Measurements from ENCODE around the gene RHOF. TPM values are rescaled to one million over a fixed set of nuclear protein-coding genes. Genes with fewer than 3 reads are reported as not detected.
"Not testable (repeated sequence)": the region's sequence is repeated elsewhere in the genome, so short reads cannot be mapped to it uniquely, and the experiment has no call there.

RHOF gene
- total RNA-seq, 2 experiments from 2014 or later: 144 to 157 TPM

GRCh38 chr12:121749267-121749666 lies 44.2 kb downstream of the RHOF start:
- no peak for DNase-seq
- Mint-ChIP-seq H3K4me3 (no peak overlapping the region), H3K36me3 (peaks cover 14% of the 10 kb centered on the region), H3K4me1 (peaks cover 2% of the 10 kb centered on the region), H3K9me3 (no peaks in the 10 kb centered on the region), H3K27ac (no peak overlapping the region), H3K27me3 (no peaks in the 10 kb centered on the region)
- POLR2A ChIA-PET: interaction anchor here (0.7 to 0.9 kb wide), 2 partner anchors 10 to 37 kb away, joined by 3 read pairs; partner anchors contain the start of gene TMEM120B
- ATAC-seq (ENCODE audit: low read depth): no peak

- H3K4me3 Mint-ChIP-seq: no peak overlapping the region
- peaks cover 2% of the 10 kb centered on the region for H3K4me1 Mint-ChIP-seq
- DNase-seq (no peak), ATAC-seq (ENCODE audit: low read depth) (no peak)
- POLR2A ChIA-PET: interaction anchor here (0.9 kb wide), 1 partner anchor 36 kb away, joined by 3 read pairs; the partner anchor contains the start of gene TMEM120B
- H3K36me3 Mint-ChIP-seq: peaks cover 14% of the 10 kb centered on the region
- no peaks in the 10 kb centered on the region for H3K9me3 Mint-ChIP-seq
- H3K27me3 Mint-ChIP-seq: no peaks in the 10 kb centered on the region
- H3K27ac Mint-ChIP-seq: no peak overlapping the region
These were observed 44.8 kb downstream of the RHOF start for GRCh38 chr12:121748571-121749265.

- H3K36me3 Mint-ChIP-seq: peaks cover 13% of the 10 kb centered on the region
- DNase-seq (no peak), ATAC-seq (ENCODE audit: low read depth) (no peak)
- no peaks in the 10 kb centered on the region for H3K9me3 Mint-ChIP-seq
- POLR2A ChIA-PET: no interaction called here
- no peaks in the 10 kb centered on the region for H3K27me3 Mint-ChIP-seq
- no peak overlapping the region for H3K4me3 Mint-ChIP-seq
- peaks cover 2% of the 10 kb centered on the region for H3K4me1 Mint-ChIP-seq
- no peak overlapping the region for H3K27ac Mint-ChIP-seq
These were observed 45.3 kb downstream of the RHOF start for GRCh38 chr12:121748218-121748570.

- POLR2A ChIA-PET; H3K4me3 Mint-ChIP-seq; H3K4me1 Mint-ChIP-seq; H3K27me3 Mint-ChIP-seq; H3K9me3 Mint-ChIP-seq; ATAC-seq (ENCODE audit: low read depth); H3K27ac Mint-ChIP-seq; H3K36me3 Mint-ChIP-seq; DNase-seq: not testable (repeated sequence)
These were observed 47.9 kb downstream of the RHOF start for GRCh38 chr12:121745545-121745944.

- H3K36me3 Mint-ChIP-seq: no peaks in the 10 kb centered on the region
- H3K4me1 Mint-ChIP-seq: no peaks in the 10 kb centered on the region
- H3K9me3 Mint-ChIP-seq: no peaks in the 10 kb centered on the region
- no peaks in the 10 kb centered on the region for H3K27me3 Mint-ChIP-seq
- ATAC-seq (ENCODE audit: low read depth): no peak
- POLR2A ChIA-PET: no interaction called here
- no peak overlapping the region for H3K4me3 Mint-ChIP-seq
- H3K27ac Mint-ChIP-seq: no peak overlapping the region
- DNase-seq: no peak
These were observed 51.7 kb downstream of the RHOF start for GRCh38 chr12:121741743-121742142.

GRCh38 chr12:121740847-121741246 lies 52.6 kb downstream of the RHOF start:
- Mint-ChIP-seq H3K36me3 (no peaks in the 10 kb centered on the region), H3K4me3 (no peak overlapping the region), H3K9me3 (no peaks in the 10 kb centered on the region), H3K27me3 (no peaks in the 10 kb centered on the region), H3K27ac (no peak overlapping the region), H3K4me1 (no peaks in the 10 kb centered on the region)
- no peak for DNase-seq
- POLR2A ChIA-PET: no interaction called here
- no peak for ATAC-seq (ENCODE audit: low read depth)

GRCh38 chr12:121738340-121738858 lies 55.1 kb downstream of the RHOF start:
- Mint-ChIP-seq H3K9me3 (no peaks in the 10 kb centered on the region), H3K4me3 (no peak overlapping the region), H3K27ac (no peak overlapping the region), H3K36me3 (no peaks in the 10 kb centered on the region), H3K27me3 (no peaks in the 10 kb centered on the region), H3K4me1 (peaks cover 2% of the 10 kb centered on the region)
- POLR2A ChIA-PET: no interaction called here
- ATAC-seq (ENCODE audit: low read depth): no peak
- no peak for DNase-seq

- Mint-ChIP-seq H3K36me3 (no peaks in the 10 kb centered on the region), H3K4me1 (peaks cover 2% of the 10 kb centered on the region), H3K27me3 (no peaks in the 10 kb centered on the region), H3K4me3 (no peak overlapping the region), H3K9me3 (no peaks in the 10 kb centered on the region), H3K27ac (no peak overlapping the region)
- DNase-seq (no peak), ATAC-seq (ENCODE audit: low read depth) (no peak)
- POLR2A ChIA-PET: no interaction called here
These were observed 59.6 kb downstream of the RHOF start for GRCh38 chr12:121733849-121734248.

GRCh38 chr12:121731473-121731872 lies 62.0 kb downstream of the RHOF start:
- no peak overlapping the region for H3K27ac Mint-ChIP-seq
- POLR2A ChIA-PET: no interaction called here
- no peak for ATAC-seq (ENCODE audit: low read depth)
- H3K27me3 Mint-ChIP-seq: no peaks in the 10 kb centered on the region
- H3K4me1 Mint-ChIP-seq: peaks cover 2% of the 10 kb centered on the region
- no peak for DNase-seq
- no peaks in the 10 kb centered on the region for H3K36me3 Mint-ChIP-seq
- no peaks in the 10 kb centered on the region for H3K9me3 Mint-ChIP-seq
- H3K4me3 Mint-ChIP-seq: no peak overlapping the region

GRCh38 chr12:121729021-121729420 lies 64.5 kb downstream of the RHOF start:
- ATAC-seq (ENCODE audit: low read depth) (no peak), DNase-seq (no peak)
- H3K4me3 Mint-ChIP-seq: no peak overlapping the region
- H3K27ac Mint-ChIP-seq: no peak overlapping the region
- POLR2A ChIA-PET: no interaction called here
- no peaks in the 10 kb centered on the region for H3K27me3 Mint-ChIP-seq
- H3K36me3 Mint-ChIP-seq: peaks cover 2% of the 10 kb centered on the region
- peaks cover 2% of the 10 kb centered on the region for H3K4me1 Mint-ChIP-seq
- H3K9me3 Mint-ChIP-seq: no peaks in the 10 kb centered on the region

Other genes starting within 250 kb of the RHOF start
- 10 to 100 TPM; 84.8 to 88.7 TPM for gene KDM2B, start 212.7 kb downstream of the RHOF start, total RNA-seq
- gene ORAI1, start 167.2 kb downstream of the RHOF start, total RNA-seq: 10 to 100 TPM; 54.2 to 60.1 TPM
- 1 to 10 TPM; 5.2 to 6.2 TPM for gene MORN3, start 124.0 kb downstream of the RHOF start, total RNA-seq
- gene TMEM120B, start 80.9 kb downstream of the RHOF start, total RNA-seq: 1 to 10 TPM; 9.8 to 9.9 TPM
- 10 to 100 TPM; 45.0 to 46.8 TPM for gene SETD1B, start 10.3 kb upstream of the RHOF start, total RNA-seq
- gene HPD, start 65.2 kb upstream of the RHOF start, total RNA-seq: not detected
- gene PSMD9, start 95.1 kb upstream of the RHOF start, total RNA-seq: 10 to 100 TPM; 50.8 to 57.9 TPM
- gene CFAP251, start 124.9 kb upstream of the RHOF start, total RNA-seq: 1 to 10 TPM; 1.4 TPM
- gene BCL7A, start 228.2 kb upstream of the RHOF start, total RNA-seq: 1 to 10 TPM; 6.3 to 7.3 TPM

Measured in activated naive CD8-positive, alpha-beta T cell treated with anti-CD3 and anti-CD28 coated beads, Interleukin-2, amount 10 ng/mL, durations not matched to agents 7 days and 5 days (primary cell).